Measurements from ENCODE around the gene CELF6.

Gene CELF6

GRCh38 chr15:72271895-72272212 lies 48.1 kb downstream of the CELF6 start:
- no peak for DNase-seq (ENCODE audit: low read depth)

- no peak for DNase-seq (ENCODE audit: low read depth)
Measured at GRCh38 chr15:72271221-72271620, 48.7 kb downstream of the CELF6 start.

GRCh38 chr15:72269739-72270138 lies 50.2 kb downstream of the CELF6 start:
- DNase-seq (ENCODE audit: low read depth): no peak

GRCh38 chr15:72265031-72265430 lies 54.9 kb downstream of the CELF6 start:
- no peak for DNase-seq (ENCODE audit: low read depth)

- no peak for DNase-seq (ENCODE audit: low read depth)
Measured at GRCh38 chr15:72252663-72253299, 67.2 kb downstream of the CELF6 start.

GRCh38 chr15:72249142-72249810 lies 70.7 kb downstream of the CELF6 start:
- DNase-seq (ENCODE audit: low read depth): no peak

GRCh38 chr15:72248514-72248913 lies 71.4 kb downstream of the CELF6 start:
- DNase-seq (ENCODE audit: low read depth): no peak

- DNase-seq (ENCODE audit: low read depth): no peak
Measured at GRCh38 chr15:72242775-72243370, 77.1 kb downstream of the CELF6 start.

- no peak for DNase-seq (ENCODE audit: low read depth)
Measured at GRCh38 chr15:72239652-72240051, 80.3 kb downstream of the CELF6 start.

GRCh38 chr15:72238586-72238985 lies 81.4 kb downstream of the CELF6 start:
- no peak for DNase-seq (ENCODE audit: low read depth)

GRCh38 chr15:72237853-72238224 lies 82.1 kb downstream of the CELF6 start:
- no peak for DNase-seq (ENCODE audit: low read depth)

- DNase-seq (ENCODE audit: low read depth): peak; percentile 20
Measured at GRCh38 chr15:72237029-72237852, 82.7 kb downstream of the CELF6 start.

- DNase-seq (ENCODE audit: low read depth): no peak
Measured at GRCh38 chr15:72236381-72237003, 83.5 kb downstream of the CELF6 start.

GRCh38 chr15:72235298-72235697 lies 84.7 kb downstream of the CELF6 start:
- DNase-seq (ENCODE audit: low read depth): no peak

All from activated T-cell treated with anti-CD3 and anti-CD28 coated beads for 1 hour (primary cell).